Hepatocyte (in vitro differentiated cells): ENCODE results near the gene KMT5C. TPM values are rescaled to one million over a fixed set of nuclear protein-coding genes. Genes with fewer than 3 reads are reported as not detected.

Experiments used
- DNase-seq: peaks from one replicate; pipeline ENCODE4 v3.0.0-alpha.2; 2016; ENCODE audit warnings: low spot score
- H2AFZ ChIP-seq: fragments of 200-600 bp; sonication (generic); 2 replicates; pipeline ENCODE4 v1.6.0; 2016; ENCODE audit warnings: antibody characterized with exemption, mild to moderate bottlenecking
- H3K27ac ChIP-seq: fragments of 200-600 bp; sonication (generic); 2 replicates; pipeline ENCODE4 v1.5.1; 2016; ENCODE audit warnings: mild to moderate bottlenecking
- H3K27me3 ChIP-seq: fragments of 200-600 bp; sonication (generic); 2 replicates; pipeline ENCODE4 v1.6.1; 2016
- H3K36me3 ChIP-seq: fragments of 200-600 bp; sonication (generic); replicated peaks from 2 replicates; pipeline ENCODE4 v1.5.1; 2016; ENCODE audit warnings: low read depth; ENCODE audit not compliant: insufficient read depth
- H3K4me1 ChIP-seq: fragments of 200-600 bp; sonication (generic); 2 replicates; pipeline ENCODE4 v1.5.1; 2016; ENCODE audit warnings: mild to moderate bottlenecking, moderate library complexity; ENCODE audit not compliant: insufficient read depth
- H3K4me2 ChIP-seq: fragments of 200-600 bp; sonication (generic); 2 replicates; pipeline ENCODE4 v1.6.0; 2016
- H3K4me3 ChIP-seq: fragments of 200-600 bp; sonication (generic); 2 replicates; pipeline ENCODE4 v1.5.1; 2016; ENCODE audit warnings: mild to moderate bottlenecking
- H3K79me2 ChIP-seq: fragments of 200-600 bp; sonication (generic); 2 replicates; pipeline ENCODE4 v1.6.0; 2017; ENCODE audit warnings: mild to moderate bottlenecking
- H3K9me2 ChIP-seq: fragments of 200-600 bp; sonication (generic); replicated peaks from 2 replicates; pipeline ENCODE4 v1.6.0; 2017; ENCODE audit warnings: mild to moderate bottlenecking; ENCODE audit not compliant: insufficient read depth
- H3K9me3 ChIP-seq: fragments of 200-600 bp; sonication (generic); 2 replicates; pipeline ENCODE4 v1.5.1; 2016; ENCODE audit warnings: low read depth, mild to moderate bottlenecking
- H4K20me1 ChIP-seq: fragments of 200-600 bp; sonication (generic); 2 replicates; pipeline ENCODE4 v1.6.0; 2016; ENCODE audit warnings: mild to moderate bottlenecking; ENCODE audit not compliant: insufficient read depth, poor library complexity, severe bottlenecking
- EZH2 ChIP-seq: fragments of 200-600 bp; sonication (generic); IDR thresholded peaks from 2 replicates; pipeline ENCODE4 v1.6.1; 2016; ENCODE audit warnings: antibody characterized with exemption, mild to moderate bottlenecking, borderline replicate concordance
- EZH2phosphoT487 ChIP-seq: fragments of 200-600 bp; sonication (generic); IDR thresholded peaks from one replicate; pipeline ENCODE4 v1.6.1; 2018; ENCODE audit warnings: antibody characterized with exemption, mild to moderate bottlenecking, low read depth, moderate library complexity; ENCODE audit not compliant: unreplicated experiment, severe bottlenecking
- WGBS: methylation state at CpG from one replicate; pipeline ENCODE4 v1.1.6; 2016; ENCODE audit warnings: low lambda C conversion rate; ENCODE audit errors: missing lambda C conversion rate; 5-methylcytosine and 5-hydroxymethylcytosine counted together
- polyA plus RNA-seq: library from polyadenylated mRNA; unstranded; fragments of >200 nt; fragmentation: Nextera tagmentation; extraction: Ambion mirVana; gene quantifications from 2 replicates; pipeline ENCODE4 v1.2.1, GENCODE V29; 2016
- total RNA-seq: library from RNA; depleted of rRNA; stranded (reverse); fragments of >200 nt; gene quantifications from 2 replicates; pipeline ENCODE4 v1.2.3, GENCODE V29; 2014
- TF ChIP-seq, protein P1 (sequence below): fragments of 200-600 bp; sonication (generic); IDR thresholded peaks from 2 replicates; pipeline ENCODE4 v1.5.1; 2016; ENCODE audit warnings: antibody characterized with exemption, mild to moderate bottlenecking; ENCODE audit not compliant: poor library complexity

KMT5C gene
- total and polyA plus RNA-seq, 2 experiments from 2014 or later: 22.8 to 23.6 TPM

- TF ChIP-seq EZH2 (no peak), EZH2phosphoT487 (no peak)
- TF ChIP-seq, protein P1, sequence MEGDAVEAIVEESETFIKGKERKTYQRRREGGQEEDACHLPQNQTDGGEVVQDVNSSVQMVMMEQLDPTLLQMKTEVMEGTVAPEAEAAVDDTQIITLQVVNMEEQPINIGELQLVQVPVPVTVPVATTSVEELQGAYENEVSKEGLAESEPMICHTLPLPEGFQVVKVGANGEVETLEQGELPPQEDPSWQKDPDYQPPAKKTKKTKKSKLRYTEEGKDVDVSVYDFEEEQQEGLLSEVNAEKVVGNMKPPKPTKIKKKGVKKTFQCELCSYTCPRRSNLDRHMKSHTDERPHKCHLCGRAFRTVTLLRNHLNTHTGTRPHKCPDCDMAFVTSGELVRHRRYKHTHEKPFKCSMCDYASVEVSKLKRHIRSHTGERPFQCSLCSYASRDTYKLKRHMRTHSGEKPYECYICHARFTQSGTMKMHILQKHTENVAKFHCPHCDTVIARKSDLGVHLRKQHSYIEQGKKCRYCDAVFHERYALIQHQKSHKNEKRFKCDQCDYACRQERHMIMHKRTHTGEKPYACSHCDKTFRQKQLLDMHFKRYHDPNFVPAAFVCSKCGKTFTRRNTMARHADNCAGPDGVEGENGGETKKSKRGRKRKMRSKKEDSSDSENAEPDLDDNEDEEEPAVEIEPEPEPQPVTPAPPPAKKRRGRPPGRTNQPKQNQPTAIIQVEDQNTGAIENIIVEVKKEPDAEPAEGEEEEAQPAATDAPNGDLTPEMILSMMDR: no peak
- H3K9me3 ChIP-seq: no peaks in the 10 kb centered on the region
- no peaks in the 10 kb centered on the region for H4K20me1 ChIP-seq
- H3K79me2 ChIP-seq: no peaks in the 10 kb centered on the region
- H3K4me3 ChIP-seq: no peak overlapping the region
- no peak overlapping the region for H3K27ac ChIP-seq
- peaks cover 50% of the 10 kb centered on the region for H3K27me3 ChIP-seq
- DNase-seq: no peak
- no peaks in the 10 kb centered on the region for H3K9me2 ChIP-seq
- H3K4me2 ChIP-seq: no peak overlapping the region
- no peaks in the 10 kb centered on the region for H3K36me3 ChIP-seq
- no peak overlapping the region for H2AFZ ChIP-seq
- 85% methylated on average over 6 of the region's 6 CpGs for WGBS
- peaks cover 14% of the 10 kb centered on the region for H3K4me1 ChIP-seq
Observed at GRCh38 chr19:55352040-55352439, 12.4 kb downstream of the KMT5C start.

GRCh38 chr19:55352549-55353145 lies 13.0 kb downstream of the KMT5C start:
- TF ChIP-seq EZH2 (no peak), EZH2phosphoT487 (no peak)
- TF ChIP-seq, protein P1: no peak
- Histone ChIP-seq H3K27me3 (peaks cover 54% of the 10 kb centered on the region), H3K4me2 (no peak overlapping the region)

GRCh38 chr19:55353356-55353802 lies 13.7 kb downstream of the KMT5C start:
- Histone ChIP-seq H3K27ac (no peak overlapping the region), H3K79me2 (no peaks in the 10 kb centered on the region), H3K4me3 (no peak overlapping the region), H3K4me2 (peak overlapping the region; percentile 97), H3K9me2 (no peaks in the 10 kb centered on the region), H4K20me1 (no peaks in the 10 kb centered on the region), H3K36me3 (no peaks in the 10 kb centered on the region), H3K27me3 (peaks cover 54% of the 10 kb centered on the region), H3K4me1 (peaks cover 14% of the 10 kb centered on the region), H2AFZ (peak overlapping the region; percentile 46), H3K9me3 (no peaks in the 10 kb centered on the region)
- DNase-seq: no peak
- TF ChIP-seq EZH2: no peak
- TF ChIP-seq, protein P1: no peak
- 13% methylated on average over 24 of the region's 24 CpGs for WGBS

More at GRCh38 chr19:55352549-55353145, 13.0 kb downstream of the KMT5C start:
- no peaks in the 10 kb centered on the region for H3K36me3 ChIP-seq
- H3K9me3 ChIP-seq: no peaks in the 10 kb centered on the region
- H3K9me2 ChIP-seq: no peaks in the 10 kb centered on the region
- WGBS: 80% methylated on average over 25 of the region's 25 CpGs
- H3K27ac ChIP-seq: no peak overlapping the region
- no peak for DNase-seq
- H4K20me1 ChIP-seq: no peaks in the 10 kb centered on the region
- H2AFZ ChIP-seq: no peak overlapping the region
- H3K4me1 ChIP-seq: peaks cover 14% of the 10 kb centered on the region
- H3K4me3 ChIP-seq: no peak overlapping the region
- H3K79me2 ChIP-seq: no peaks in the 10 kb centered on the region
